ENCODE data around the gene IRAK4.

IRAK4 gene

DNA sequence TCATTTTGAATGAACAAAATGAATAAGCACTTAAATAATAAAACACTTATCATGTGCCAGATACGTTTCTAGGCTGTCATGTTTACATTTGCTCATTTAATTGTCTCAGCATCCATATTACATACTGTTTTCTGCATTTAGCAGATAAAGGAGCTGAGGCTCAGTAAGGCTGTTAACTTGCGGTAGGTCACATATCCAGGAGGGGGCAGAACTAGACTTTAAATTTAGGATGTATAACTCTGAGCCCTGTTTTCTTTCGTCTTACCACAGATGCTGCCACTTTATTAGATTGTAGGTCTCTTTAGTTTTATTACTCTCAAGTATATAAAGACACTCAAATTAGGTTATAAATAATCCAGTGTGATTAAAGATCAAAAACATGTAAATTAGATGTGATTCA, 17.7 kb downstream of the IRAK4 start:
- DNase-seq, result no peak

DNA sequence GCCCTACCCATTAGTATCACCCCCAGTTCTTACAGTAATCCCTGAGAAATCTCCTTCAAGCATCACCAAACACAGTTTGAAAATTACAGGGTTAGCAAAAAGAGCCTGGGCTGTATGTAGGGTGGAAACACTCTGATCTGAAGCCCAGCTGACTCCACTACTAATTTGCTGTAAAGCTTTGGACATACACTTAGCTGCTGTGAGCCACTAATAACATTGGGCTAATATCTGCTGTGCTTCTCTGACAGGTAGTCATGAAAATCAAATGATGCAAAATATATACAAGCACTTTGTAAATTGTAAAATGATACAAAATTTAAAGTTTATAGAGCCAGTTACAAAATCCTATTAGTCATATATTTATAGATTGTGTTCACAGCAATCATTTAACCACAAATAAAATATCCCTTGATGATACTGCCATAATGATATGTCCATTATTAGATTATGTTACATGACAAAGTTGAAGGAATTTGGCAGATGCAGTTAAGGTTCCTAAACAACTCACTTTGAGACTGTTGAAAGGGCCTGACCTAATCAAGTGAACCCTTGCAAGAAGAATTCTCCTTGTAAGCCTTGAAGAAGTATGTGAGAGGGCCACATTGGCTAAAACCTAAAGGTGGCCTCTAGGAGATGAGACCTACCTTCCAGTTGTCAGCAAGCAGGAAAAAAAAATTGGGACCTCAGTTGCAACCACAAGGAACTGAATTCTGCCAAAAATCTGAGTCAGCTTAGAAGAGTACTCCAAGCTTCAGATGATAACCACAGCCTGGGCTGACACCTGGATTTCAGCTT, 28.3 kb downstream of the IRAK4 start:
- no peak for DNase-seq

DNA sequence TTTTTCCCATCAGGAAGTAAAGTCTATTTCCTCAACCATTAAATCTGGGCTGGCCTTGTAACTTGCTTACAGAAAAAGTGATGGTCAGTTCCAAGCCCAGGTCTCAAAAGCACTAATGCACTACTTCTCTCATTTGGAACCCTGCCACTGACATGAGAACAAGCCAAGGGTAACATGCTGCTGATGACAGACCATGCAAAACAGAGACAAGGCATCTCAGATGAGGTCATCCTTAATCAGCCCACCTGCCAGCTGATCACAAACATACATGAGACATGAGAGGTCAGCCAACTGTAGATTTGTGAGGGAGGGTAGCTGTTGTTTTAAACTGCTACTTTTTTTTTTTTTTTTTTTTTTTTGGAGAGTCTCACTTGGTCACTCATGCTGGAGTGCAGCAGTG, 31.2 kb downstream of the IRAK4 start:
- no peak for DNase-seq

DNA sequence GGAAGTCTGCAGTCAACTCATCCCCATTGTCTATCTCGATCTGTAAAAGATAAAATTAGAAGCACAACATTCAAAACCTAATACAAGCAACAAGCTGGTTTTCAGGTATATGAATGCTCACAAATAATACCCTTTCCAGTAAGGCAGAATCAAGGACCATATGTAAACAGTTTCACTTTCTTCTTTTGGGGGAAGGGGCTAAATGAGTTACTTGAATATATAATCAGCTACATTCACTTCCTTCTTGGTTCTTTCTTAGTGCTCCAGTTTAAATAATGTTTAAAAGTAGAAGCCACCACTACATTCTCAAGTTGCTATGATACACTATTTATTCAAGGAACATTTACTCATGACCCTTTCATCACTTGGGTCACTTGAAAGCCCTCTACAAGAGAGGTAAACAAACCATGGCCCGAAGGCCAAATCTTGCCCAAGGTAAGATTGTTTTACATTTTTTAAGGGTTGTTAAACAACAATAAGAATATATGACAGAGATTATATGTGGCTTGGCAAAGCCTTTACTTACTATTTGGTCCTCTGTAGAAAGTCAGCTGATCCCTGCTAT, 37.0 kb downstream of the IRAK4 start:
- DNase-seq, result no peak

DNA sequence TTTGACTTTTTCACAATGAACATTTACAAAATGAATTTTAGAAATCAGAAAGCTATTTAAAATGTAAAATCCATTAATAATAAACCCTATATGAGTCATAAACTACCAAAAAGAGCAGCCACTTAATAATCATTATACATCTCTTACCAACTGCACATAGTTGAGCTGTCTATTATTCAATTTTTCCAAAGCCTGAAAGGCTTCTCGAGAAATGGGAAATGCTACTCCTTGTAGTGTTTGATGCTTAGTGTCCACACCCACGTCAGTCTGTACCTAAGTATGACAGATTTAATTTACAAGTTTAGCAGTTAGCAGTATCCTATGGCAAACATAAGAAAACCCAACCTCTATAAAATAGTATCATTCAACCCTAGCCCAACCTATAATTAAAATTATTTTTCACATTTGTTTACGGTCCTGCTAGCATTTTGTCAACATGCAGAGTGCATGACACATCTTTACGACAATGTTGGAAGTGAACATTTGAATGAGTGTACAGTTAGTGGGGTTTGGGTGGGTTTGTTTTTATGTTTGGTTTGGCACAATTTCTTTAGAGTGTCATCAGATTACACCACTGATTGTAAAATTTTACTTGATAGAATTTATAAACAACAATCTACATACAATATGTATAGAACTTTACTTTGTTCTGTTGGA, 38.9 kb downstream of the IRAK4 start:
- no peak for DNase-seq

DNA sequence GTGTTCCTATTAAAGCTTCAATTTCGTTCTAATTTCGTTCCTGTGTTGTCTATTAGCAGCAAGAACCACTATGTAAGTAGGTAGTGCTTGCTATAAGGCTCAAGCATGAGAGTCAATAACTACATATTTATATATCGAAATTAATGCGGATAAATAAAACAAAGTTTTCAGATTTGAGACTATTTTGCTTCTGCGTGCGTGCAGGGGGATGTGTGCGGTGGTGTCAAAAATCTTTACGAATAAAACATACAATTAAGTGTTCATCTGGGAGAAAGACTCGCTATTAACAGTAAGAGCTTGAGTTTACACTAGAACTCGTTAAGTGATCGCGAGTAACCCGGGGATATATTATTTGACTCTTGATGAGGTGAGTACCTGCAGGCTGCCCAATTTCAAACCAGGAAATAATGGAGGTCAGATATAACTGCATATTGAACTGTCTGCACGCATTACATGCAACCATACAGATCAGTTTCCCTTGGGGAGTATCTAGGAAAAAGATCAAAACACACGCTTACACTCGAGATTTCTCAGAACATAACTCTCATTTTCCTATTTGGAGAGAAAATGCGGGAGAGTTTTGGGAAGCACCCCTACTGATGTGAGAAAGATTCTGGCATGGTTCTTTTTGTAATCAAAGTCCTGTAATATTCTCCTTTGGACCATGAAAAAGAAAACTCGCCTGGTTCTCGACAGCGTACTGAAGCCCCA, 46.6 kb downstream of the IRAK4 start:
- no peak for DNase-seq

DNA sequence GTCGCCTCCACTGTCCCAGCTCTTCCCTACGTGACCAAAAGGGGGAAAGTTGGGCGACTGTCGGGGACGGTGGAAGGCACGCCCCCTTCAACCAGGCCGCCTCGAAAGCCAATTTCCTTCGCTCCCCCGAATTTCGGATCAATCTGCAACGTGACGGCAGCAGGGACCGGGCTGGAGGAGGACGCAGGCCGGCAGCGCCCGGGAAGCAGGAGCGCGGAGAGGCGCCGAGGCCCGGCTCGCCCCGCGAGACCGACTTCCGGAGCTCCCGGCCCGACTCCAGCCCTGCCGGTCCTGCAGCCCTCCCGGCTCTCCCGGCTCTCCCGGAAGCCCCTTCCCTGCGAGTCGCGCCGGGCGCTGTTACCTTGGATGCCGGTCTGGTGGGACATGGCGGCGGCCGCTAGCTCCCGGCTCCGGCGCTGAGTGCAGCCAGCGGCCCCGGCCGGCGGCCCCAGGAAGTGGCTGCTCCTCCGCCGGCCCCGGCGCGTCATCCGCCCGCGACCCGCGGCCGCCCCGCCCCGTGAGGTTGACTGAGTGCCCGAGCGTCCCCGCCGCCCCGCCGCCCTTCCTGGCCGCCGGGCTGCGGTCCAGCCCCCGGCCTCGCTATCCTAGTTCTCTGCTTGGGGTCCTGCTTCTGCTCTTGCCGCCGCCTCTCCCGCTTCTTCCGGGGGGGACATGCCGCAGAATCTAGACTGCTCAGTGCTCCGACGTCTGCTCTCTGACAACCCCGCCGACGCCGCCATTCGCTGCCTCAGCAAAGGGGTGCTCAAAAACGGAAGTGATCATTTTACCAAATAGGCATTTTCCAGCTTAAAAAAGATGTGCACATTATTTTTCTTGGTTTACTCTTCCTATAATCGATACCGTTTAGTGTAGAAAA, 47.3 kb downstream of the IRAK4 start, which contains the start of gene TWF1:
TSS of gene TWF1 (minus strand) at position 458 of the 877 bp plus-strand sequence. CDS start at position 386, 72 bp downstream.
- DNase-seq, result peak; percentile 82

DNA sequence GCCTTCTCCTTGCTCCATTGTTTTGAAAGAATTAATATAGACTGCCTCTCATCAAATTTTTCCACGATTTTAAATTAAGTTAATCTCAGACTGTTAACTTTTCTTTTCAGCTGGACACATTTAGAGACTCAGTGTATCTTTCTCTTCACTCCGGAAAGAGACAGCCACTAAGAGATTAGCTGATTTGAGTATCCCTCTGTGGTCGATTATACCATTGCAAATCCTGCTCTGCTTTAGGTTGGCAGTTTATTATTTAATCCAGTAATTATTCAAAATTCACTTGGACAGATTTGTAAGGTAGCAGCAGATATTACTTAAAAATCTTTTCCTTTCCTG, 48.0 kb downstream of the IRAK4 start:
- DNase-seq, result no peak

DNA sequence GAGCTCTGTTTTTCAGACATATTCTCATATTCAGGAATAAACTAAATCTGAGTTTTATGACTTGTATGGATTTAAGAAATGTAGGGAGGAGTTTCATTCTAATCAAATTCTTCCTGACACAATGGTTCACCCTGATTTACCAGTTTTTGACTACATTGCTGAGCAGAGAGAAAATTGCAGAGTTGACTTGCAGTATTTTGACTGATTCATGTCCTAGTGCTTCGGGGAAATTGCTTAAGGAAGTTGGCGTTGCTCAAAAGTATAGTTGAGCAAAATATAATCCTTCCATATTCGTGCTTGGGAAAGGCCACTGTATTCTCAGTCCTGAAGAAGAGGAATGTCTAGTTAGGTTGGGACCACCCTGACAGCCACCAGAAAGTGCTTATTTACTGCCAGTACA, 48.6 kb downstream of the IRAK4 start:
- no peak for DNase-seq

DNA sequence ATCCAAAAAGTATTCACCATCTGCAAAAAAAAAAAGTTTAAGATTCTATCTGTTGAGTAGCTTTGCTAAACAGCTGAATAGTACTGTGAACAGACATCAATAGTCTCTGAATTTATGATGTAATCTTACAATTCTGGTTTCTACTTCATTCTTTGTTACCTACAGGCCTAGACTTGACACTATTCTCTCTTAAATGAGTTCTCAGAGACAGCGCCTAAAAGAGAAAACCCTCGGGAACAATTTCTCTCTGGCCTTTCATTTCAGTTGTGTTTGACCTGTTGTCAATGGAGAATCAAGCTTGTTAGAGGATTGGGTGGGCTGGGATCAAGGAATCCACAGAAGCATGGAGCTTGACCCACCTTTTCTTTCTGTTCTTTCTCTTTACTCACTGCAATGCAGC, 53.3 kb downstream of the IRAK4 start:
- DNase-seq, result no peak

DNA sequence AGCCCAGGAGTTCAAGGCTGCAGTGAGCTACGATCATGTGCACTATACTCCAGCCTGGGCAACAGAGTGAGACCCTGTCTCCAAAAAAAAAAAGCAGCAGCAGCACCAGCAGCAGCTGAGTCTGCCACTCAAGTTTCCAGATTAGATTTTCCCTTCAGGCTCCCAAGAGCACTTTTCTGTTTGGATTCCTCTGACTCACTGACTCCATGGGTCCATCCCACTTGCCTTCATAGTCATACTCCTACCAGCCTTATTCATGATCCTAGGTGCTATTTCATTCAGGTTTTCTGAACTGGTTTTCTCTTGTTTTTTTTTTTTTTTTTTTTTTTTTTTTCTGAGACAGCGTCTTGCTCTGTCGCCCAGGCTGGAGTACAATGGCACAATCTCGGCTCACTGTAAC, 54.2 kb downstream of the IRAK4 start:
- no peak for DNase-seq

DNA sequence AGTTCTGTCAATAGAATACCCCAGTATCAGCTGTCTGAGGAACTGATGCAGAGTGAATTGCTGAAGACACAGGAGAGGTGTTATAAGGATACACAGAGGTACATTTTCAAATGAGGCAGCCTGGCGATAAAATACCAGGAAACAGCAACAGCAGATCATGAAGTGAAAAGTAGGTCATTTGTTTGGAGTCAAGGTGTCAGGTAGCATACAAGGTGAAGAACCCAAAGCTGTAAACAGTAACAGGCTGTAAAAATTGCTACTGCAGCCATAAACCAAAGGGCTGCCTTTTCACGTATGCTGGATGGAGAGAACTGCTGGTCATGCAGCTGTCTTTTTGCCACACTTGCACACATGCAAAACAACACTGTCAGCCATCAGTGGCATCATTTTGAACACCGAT, 56.7 kb downstream of the IRAK4 start:
- DNase-seq, result no peak

DNA sequence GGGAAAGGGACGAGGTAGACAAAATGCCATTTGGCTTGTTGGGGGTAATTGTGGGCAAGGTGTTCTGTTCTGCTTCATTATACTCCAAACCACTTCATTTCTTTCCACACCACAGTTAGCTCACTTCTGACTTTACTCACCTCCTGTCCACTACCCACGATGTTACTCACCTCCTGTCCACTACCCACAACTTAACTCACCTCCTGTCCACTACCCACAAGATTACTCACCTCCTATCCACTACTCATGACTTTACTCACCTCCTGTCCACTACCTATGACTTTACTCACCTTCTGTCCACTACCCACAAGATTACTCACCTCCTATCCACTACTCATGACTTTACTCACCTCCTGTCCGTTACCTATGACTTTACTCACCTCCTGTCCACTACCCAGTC, 57.4 kb downstream of the IRAK4 start:
- no peak for DNase-seq

DNA sequence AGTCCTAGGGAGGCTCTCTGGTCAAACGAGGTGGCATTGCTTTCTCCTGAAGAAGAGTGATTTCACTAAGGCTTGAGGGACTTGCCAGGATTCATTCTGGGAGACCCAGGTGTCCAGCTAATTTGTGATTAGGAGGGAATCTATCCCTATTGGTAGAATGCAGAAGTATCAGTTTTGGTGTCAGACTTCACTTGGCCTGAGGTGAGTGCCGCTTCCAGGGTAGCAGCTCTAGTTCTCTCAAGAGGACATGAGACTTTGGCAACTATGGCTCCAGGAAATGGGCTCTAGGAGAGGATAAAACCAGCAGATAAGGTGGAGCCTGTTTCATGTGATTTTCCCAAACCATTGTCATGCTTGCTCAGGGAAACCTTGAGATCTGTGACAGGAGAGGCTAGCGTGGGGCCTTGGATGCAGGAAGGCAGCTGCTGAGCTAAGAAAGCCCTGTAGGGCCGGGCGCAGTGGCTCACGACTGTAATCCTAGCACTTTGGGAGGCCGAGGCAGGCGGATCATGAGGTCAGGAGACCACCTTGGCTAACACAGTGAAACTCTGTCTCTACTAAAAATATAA, 65.5 kb downstream of the IRAK4 start:
- no peak for DNase-seq

DNA sequence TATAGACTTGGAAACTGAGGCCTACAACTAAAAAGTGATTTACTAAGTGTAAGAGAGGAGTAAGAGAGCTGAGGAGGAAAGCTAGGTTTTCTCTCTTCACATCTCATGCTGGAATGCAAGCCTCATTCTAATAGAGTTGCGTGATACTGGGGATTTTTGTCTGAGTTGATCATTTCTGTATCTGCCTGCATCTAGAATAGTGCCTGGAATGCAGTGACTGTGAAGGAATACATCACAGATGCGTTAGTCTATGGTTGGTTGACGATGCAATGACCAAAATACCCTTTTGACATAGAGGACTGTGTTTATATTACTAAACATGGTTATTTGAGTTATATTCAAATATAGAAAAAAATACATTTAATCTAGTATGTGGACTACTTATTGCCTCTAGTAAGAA, 67.9 kb downstream of the IRAK4 start:
- no peak for DNase-seq

DNA sequence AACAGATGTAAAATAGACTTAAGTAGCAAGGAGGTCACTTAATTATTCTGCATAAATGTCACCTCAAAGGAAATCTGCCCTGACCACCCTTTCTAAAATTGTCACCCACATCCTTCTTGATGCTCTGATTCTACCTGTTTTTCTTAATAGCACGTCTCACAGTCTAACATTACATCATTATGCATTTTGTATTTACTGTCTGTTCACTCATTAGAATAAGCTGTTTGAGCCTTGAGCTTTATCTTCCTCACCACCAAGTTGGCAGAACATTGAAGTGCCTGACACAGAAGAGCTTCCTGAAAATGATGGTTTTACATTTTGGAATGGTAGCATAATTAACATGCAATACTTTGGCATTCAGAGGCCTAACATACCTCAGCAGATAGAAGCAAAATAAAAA, 68.3 kb downstream of the IRAK4 start:
- no peak for DNase-seq

DNA sequence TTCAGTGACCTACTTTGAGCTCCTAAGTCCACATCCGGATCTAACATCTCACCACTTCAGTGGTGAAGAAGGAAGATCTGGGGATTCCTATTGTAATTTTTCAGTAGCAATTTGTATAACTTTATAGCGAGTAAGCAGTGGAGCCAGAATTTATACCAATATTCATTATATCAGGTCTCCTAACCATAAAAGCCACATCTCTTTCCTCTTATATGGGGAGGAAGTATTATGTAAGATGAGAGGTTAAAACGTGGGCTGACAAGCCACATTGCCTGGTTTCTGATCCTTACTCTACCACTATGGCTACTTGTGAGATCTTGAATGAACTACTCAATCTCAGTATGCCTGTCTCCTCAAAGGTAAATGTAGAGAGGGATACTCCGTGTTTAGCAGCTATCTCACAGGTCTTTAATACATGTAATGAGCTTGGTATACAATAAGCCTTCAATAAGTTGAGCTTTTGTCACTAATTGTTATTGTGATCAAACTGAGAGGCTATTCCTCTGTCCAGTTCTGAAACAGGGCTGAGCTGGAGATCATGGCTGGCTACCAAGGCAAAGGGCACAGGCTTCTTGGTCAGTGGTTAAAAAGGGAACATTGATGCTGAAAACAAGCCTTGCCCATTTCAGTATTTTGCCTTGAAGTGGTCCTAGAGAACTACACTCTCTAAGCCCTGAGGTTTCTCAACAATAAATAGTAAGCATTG, 73.9 kb downstream of the IRAK4 start:
- no peak for DNase-seq

DNA sequence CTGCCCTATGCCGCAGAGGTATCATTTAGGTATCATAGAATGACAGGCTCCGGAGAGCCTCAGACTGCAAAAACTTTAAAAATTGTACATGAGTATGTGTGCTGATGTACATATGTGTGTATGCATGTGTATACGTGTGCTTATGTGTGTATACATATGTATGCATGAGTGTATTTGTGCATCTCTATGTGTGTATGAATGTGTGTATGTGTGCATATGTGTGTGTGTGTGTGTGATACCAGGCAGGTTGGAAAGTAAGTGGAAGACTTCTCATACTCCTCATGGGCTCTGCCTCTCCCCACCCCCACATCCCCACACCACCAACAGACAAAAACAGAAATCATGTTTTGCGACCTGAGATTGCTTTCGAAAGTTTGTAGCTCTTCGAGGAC, 76.5 kb downstream of the IRAK4 start:
- DNase-seq, result no peak

DNA sequence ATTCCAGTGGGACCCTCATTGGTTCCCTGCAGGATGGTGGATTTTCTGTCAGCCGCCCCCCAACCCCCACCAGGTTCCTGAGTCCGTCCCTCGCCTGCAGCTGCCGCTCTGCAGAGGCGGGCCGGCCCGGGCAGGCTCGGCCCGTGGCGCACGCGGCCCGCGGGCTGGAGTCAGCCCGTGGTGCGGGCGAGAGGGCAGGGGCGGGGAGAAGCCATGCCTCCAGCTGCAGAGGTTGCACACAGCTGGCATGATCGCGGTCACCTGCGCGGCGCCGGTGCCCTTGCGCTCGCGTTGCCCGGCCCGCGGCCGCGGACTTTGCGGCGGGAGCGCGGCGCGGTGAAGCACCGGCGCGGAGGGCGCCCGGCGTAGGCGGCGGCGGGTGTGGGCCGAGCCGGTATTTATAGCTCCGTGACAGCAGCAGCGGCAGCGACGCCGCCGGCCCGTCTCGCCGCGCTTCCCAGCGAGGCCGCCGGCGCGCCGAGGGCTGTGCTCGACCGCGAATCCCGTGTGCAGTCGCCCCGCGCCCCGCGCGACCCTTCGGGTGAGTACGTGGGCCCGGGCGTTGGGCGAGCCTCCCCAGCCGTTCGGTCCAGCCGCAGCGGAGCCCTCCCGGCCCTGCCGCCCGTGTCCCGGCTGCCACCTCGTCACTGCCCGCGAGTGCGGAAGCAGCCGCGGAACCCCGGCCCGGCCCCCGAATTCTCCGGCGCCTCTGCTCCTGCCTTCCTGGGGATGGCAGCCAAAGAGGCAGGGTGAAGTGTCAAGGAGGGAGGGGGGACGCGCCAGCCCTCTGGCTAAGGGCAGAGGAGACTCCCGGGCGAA, 77.1 kb downstream of the IRAK4 start, which contains the start of gene TMEM117:
TSS of gene TMEM117 (plus strand) at position 426 of the 819 bp plus-strand sequence.
- DNase-seq, result peak; percentile 47

DNA sequence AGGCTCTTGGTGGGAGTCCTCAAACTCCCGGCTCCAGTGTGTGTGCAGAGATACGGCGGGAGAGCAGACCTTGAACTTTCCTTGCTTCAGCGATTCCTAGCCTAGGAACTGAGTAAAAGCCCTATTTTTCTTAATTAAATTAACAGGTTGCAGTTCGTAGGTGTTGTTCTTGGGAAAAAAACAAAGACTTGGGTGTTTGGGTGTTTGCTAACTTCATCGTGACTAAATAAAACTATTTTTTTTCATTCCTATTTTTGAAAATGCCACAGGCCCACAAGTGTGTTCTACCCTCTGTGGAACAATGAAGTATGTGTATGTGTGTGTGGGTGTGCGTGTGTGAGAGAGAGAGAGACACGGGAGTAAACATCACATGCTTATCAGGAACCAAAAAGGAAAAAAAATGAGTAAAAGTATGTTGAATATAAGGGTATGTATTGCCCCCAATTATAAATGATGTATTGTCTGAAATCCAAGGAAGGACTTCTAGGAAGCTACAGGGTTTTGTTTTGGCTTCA, 77.8 kb downstream of the IRAK4 start:
- no peak for DNase-seq

All from CD4-positive, alpha-beta T cell treated with Interferon gamma for 1 hour (primary cell).